ENCODE results near the gene SLC35F1.

The SLC35F1 gene

GRCh38 chr6:118092086-118092485, 185.0 kb downstream of the SLC35F1 start:
- Mint-ChIP-seq H3K4me3 (no peak overlapping the region), H3K4me1 (no peaks in the 10 kb centered on the region), H3K9me3 (peaks cover 10% of the 10 kb centered on the region), H3K27me3 (no peaks in the 10 kb centered on the region), H3K27ac (no peak overlapping the region), H3K36me3 (no peaks in the 10 kb centered on the region)
- CTCF ChIA-PET: no interaction called here
- DNase-seq: no peak

- DNase-seq: no peak
- Mint-ChIP-seq H3K36me3 (no peaks in the 10 kb centered on the region), H3K4me3 (no peak overlapping the region), H3K27ac (no peak overlapping the region), H3K4me1 (no peaks in the 10 kb centered on the region), H3K27me3 (no peaks in the 10 kb centered on the region), H3K9me3 (peaks cover 5% of the 10 kb centered on the region)
- CTCF ChIA-PET: interaction anchor here (1.1 kb wide), 1 partner anchor 16 kb away, joined by 3 read pairs; no protein-coding TSS in a partner anchor
Observed at GRCh38 chr6:118097576-118097975, 190.5 kb downstream of the SLC35F1 start.

- Mint-ChIP-seq H3K9me3 (no peaks in the 10 kb centered on the region), H3K4me3 (no peak overlapping the region), H3K27ac (no peak overlapping the region), H3K27me3 (no peaks in the 10 kb centered on the region), H3K4me1 (no peaks in the 10 kb centered on the region), H3K36me3 (no peaks in the 10 kb centered on the region)
- no peak for DNase-seq
- CTCF ChIA-PET: no interaction called here
Observed at GRCh38 chr6:118100717-118101116, 193.7 kb downstream of the SLC35F1 start.

- DNase-seq: no peak
- no peak overlapping the region for H3K4me3 Mint-ChIP-seq
- no peaks in the 10 kb centered on the region for H3K27me3 Mint-ChIP-seq
Observed at GRCh38 chr6:118101220-118101619, 194.2 kb downstream of the SLC35F1 start.

GRCh38 chr6:118101831-118102345, 194.8 kb downstream of the SLC35F1 start:
- H3K4me3 Mint-ChIP-seq: no peak overlapping the region
- no peak overlapping the region for H3K27ac Mint-ChIP-seq
- no peaks in the 10 kb centered on the region for H3K4me1 Mint-ChIP-seq
- no peaks in the 10 kb centered on the region for H3K9me3 Mint-ChIP-seq
- no peaks in the 10 kb centered on the region for H3K27me3 Mint-ChIP-seq
- no peak for DNase-seq
- no peaks in the 10 kb centered on the region for H3K36me3 Mint-ChIP-seq
- CTCF ChIA-PET: no interaction called here

More at GRCh38 chr6:118101220-118101619, 194.2 kb downstream of the SLC35F1 start:
- no peaks in the 10 kb centered on the region for H3K4me1 Mint-ChIP-seq
- H3K36me3 Mint-ChIP-seq: no peaks in the 10 kb centered on the region
- no peaks in the 10 kb centered on the region for H3K9me3 Mint-ChIP-seq
- CTCF ChIA-PET: no interaction called here
- no peak overlapping the region for H3K27ac Mint-ChIP-seq

DNA sequence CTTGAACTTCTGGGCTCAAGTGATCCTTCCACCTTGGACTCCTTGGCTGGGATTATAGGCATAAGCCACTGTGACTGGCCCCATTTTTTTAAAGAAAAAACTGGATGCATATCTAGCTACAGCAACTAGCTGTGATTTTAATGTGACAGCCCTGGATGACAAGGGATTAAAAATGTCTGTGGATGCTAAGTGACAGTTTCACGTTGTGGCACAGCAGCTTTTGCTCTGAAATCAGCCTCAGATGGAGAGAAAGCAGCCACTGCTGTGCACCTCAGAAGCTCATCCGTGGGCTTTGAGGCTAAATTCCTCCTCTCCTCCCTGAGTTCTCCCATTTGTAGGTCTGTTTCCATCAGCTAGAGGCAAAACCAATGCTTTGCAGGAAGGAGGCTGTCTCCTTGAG, 195.3 kb downstream of the SLC35F1 start:
- H3K9me3 Mint-ChIP-seq: no peaks in the 10 kb centered on the region
- DNase-seq: no peak
- H3K36me3 Mint-ChIP-seq: no peaks in the 10 kb centered on the region
- no peaks in the 10 kb centered on the region for H3K27me3 Mint-ChIP-seq
- no peak overlapping the region for H3K4me3 Mint-ChIP-seq
- H3K27ac Mint-ChIP-seq: no peak overlapping the region
- H3K4me1 Mint-ChIP-seq: no peaks in the 10 kb centered on the region
- CTCF ChIA-PET: no interaction called here

- no peak for DNase-seq
- Mint-ChIP-seq H3K27me3 (no peaks in the 10 kb centered on the region), H3K27ac (no peak overlapping the region), H3K36me3 (no peaks in the 10 kb centered on the region), H3K9me3 (no peaks in the 10 kb centered on the region), H3K4me3 (no peak overlapping the region), H3K4me1 (no peaks in the 10 kb centered on the region)
- CTCF ChIA-PET: no interaction called here
Observed at GRCh38 chr6:118103381-118104146, 196.5 kb downstream of the SLC35F1 start.

DNA sequence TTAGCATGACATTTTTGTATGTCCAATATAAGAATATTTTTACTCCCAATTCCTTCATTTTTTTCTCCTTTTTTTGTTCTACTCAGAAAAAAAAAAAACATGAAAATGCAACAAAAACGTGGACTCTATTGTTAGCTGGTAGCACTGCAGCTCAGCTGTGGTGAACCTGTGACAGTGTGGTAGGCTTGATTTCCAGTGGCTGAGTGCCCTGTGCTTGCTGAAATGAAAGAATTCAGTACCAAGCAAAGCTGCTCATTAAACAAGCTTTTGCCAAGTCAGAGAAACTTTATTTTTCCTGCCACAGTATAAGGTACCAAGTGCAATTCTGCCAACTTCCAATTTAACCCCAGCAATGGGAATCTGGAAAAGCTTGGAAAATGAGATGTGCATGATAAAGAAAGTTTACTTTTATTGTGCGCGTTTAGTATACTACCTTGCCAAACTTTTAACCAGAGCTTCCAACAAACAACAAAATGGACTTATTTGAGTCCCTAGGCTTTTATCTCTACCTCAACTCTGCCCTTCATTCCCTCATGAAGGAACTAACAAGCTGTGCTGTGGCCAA, 215.2 kb downstream of the SLC35F1 start:
- H3K27me3 Mint-ChIP-seq: no peaks in the 10 kb centered on the region
- no peaks in the 10 kb centered on the region for H3K4me1 Mint-ChIP-seq
- CTCF ChIA-PET: no interaction called here
- H3K4me3 Mint-ChIP-seq: no peak overlapping the region
- no peaks in the 10 kb centered on the region for H3K36me3 Mint-ChIP-seq
- no peak for DNase-seq
- H3K9me3 Mint-ChIP-seq: no peaks in the 10 kb centered on the region
- H3K27ac Mint-ChIP-seq: no peak overlapping the region

GRCh38 chr6:118122801-118123200, 215.7 kb downstream of the SLC35F1 start:
- H3K27ac Mint-ChIP-seq: no peak overlapping the region
- H3K4me3 Mint-ChIP-seq: no peak overlapping the region
- no peaks in the 10 kb centered on the region for H3K4me1 Mint-ChIP-seq
- H3K27me3 Mint-ChIP-seq: no peaks in the 10 kb centered on the region
- H3K36me3 Mint-ChIP-seq: no peaks in the 10 kb centered on the region
- DNase-seq: no peak
- CTCF ChIA-PET: no interaction called here
- H3K9me3 Mint-ChIP-seq: no peaks in the 10 kb centered on the region

GRCh38 chr6:118123503-118124037, 216.5 kb downstream of the SLC35F1 start:
- no peak overlapping the region for H3K27ac Mint-ChIP-seq
- H3K4me1 Mint-ChIP-seq: no peaks in the 10 kb centered on the region
- no peak for DNase-seq
- CTCF ChIA-PET: no interaction called here
- H3K36me3 Mint-ChIP-seq: no peaks in the 10 kb centered on the region
- no peak overlapping the region for H3K4me3 Mint-ChIP-seq
- H3K9me3 Mint-ChIP-seq: no peaks in the 10 kb centered on the region
- H3K27me3 Mint-ChIP-seq: no peaks in the 10 kb centered on the region

DNA sequence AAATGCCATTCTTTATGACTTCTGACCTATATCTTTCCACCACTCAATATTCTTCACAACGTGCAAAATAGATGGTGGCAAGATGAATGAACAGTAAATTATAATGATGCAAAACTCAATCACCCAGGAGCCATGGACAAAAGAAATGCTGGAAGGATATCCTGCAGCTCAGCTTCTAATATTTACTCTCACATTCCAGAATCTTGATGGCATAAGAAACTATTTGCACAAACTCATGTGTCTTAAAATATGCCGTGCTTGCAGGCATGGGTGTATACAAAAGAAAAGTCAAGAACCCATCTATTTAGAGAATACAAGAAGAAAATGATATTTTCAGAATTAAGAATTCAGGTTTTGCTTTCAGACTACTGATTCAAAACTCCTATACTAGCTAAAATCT, 217.8 kb downstream of the SLC35F1 start:
- H3K36me3 Mint-ChIP-seq: no peaks in the 10 kb centered on the region

GRCh38 chr6:118128755-118129154, 221.7 kb downstream of the SLC35F1 start:
- no peak overlapping the region for H3K27ac Mint-ChIP-seq
- H3K4me1 Mint-ChIP-seq: no peaks in the 10 kb centered on the region
- H3K4me3 Mint-ChIP-seq: no peak overlapping the region
- H3K36me3 Mint-ChIP-seq: no peaks in the 10 kb centered on the region
- H3K9me3 Mint-ChIP-seq: no peaks in the 10 kb centered on the region
- DNase-seq: no peak
- CTCF ChIA-PET: no interaction called here
- peaks cover 4% of the 10 kb centered on the region for H3K27me3 Mint-ChIP-seq

More for the DNA sequence above, 217.8 kb downstream of the SLC35F1 start:
- peaks cover 4% of the 10 kb centered on the region for H3K27me3 Mint-ChIP-seq
- H3K4me1 Mint-ChIP-seq: no peaks in the 10 kb centered on the region
- H3K27ac Mint-ChIP-seq: no peak overlapping the region
- CTCF ChIA-PET: no interaction called here
- DNase-seq: no peak
- no peak overlapping the region for H3K4me3 Mint-ChIP-seq
- no peaks in the 10 kb centered on the region for H3K9me3 Mint-ChIP-seq

DNA sequence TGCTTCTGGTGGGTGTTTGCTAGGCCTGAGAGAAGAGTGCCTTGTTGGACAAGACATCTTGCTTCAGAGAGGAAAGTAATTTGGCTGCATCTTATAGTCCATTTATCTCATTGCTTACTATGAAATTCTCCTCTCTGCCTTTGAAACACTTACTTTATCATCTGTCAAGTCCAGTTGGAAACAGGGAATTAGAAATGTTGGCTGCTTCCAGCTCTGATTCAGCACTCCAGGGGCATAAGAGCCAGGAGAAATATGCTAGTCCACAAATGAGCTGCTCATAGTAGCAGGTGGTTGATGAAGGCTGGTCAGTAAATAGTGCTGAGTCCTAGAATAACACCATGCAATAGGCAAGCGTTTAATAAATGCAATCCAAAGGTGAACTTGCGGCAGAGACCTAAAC, 227.1 kb downstream of the SLC35F1 start:
- Mint-ChIP-seq H3K4me1 (no peaks in the 10 kb centered on the region), H3K27me3 (peaks cover 3% of the 10 kb centered on the region), H3K9me3 (no peaks in the 10 kb centered on the region), H3K36me3 (no peaks in the 10 kb centered on the region), H3K27ac (no peak overlapping the region), H3K4me3 (no peak overlapping the region)
- no peak for DNase-seq
- CTCF ChIA-PET: no interaction called here

DNA sequence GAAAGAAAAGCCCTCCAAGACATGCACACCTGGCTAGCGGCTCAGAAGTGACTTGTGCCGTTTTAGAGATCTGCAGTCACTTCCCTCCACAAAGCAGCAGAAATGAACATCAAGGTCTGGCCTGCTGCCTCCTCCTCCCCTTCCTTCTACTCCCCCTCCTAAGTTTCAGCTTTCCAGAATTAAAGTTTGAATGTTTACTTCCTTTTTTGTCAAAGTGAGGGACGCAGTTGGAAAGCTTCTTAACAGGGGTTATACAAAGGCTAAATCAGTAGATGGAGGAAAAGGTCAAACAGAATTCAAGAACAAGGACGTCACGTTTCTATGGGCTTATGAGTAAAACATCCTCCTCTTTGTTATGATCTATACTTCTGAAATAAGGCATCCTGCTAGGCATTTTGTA, 227.7 kb downstream of the SLC35F1 start:
- H3K4me3 Mint-ChIP-seq: no peak overlapping the region
- H3K9me3 Mint-ChIP-seq: no peaks in the 10 kb centered on the region
- no peaks in the 10 kb centered on the region for H3K4me1 Mint-ChIP-seq
- CTCF ChIA-PET: no interaction called here
- H3K27me3 Mint-ChIP-seq: no peaks in the 10 kb centered on the region
- no peak for DNase-seq
- H3K36me3 Mint-ChIP-seq: no peaks in the 10 kb centered on the region
- H3K27ac Mint-ChIP-seq: no peak overlapping the region

DNA sequence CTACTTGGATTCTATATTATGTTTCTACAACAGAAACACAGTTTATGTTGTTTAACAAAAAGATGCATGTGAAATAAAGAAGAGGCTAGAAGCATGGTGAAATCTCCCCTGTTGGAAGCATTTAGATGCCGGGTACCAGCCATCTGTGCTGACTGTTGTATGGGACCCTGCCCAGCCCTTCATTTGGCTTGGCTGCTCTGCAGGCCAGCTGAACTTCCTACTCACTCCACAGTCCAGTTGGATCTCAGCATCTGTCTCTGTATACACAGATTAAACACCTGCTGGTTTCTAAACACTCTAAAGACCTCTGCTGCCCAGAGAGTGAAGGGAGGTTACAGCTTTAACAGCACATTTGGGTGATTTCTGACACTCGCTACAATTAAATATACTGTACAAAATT, 228.3 kb downstream of the SLC35F1 start:
- Mint-ChIP-seq H3K27ac (no peak overlapping the region), H3K27me3 (no peaks in the 10 kb centered on the region), H3K4me3 (no peak overlapping the region), H3K36me3 (no peaks in the 10 kb centered on the region), H3K9me3 (no peaks in the 10 kb centered on the region), H3K4me1 (no peaks in the 10 kb centered on the region)
- DNase-seq: no peak
- CTCF ChIA-PET: no interaction called here

Measured in activated naive CD4-positive, alpha-beta T cell treated with anti-CD3 and anti-CD28 coated beads, Interleukin-2, amount 10 ng/mL, durations not matched to agents 7 days and 5 days (primary cell).